NCI-H1436 treated with DMSO at 0.1 percent for 48 hours (cell line): ENCODE results near the gene HIRIP3.

Experiments
- DNase-seq: peaks from one replicate; lab custom pipeline; 2025; lab: John Stamatoyannopoulos, UW

Gene HIRIP3

GRCh38 chr16:29999605-30000004, 4.2 kb upstream of the HIRIP3 start:
- no peak for DNase-seq

- DNase-seq, result no peak
Measured at GRCh38 chr16:29996766-29997250, 1.4 kb upstream of the HIRIP3 start.

GRCh38 chr16:29995911-29996765, 721 bp upstream of the HIRIP3 start, which contains the start of gene INO80E:
Gene INO80E (plus strand): TSS chr16:29996241. CDS start chr16:29996311, 70 bp downstream.
- DNase-seq, result peak; percentile 72

- DNase-seq, result no peak
Measured at GRCh38 chr16:29994600-29995323, 655 bp downstream of the HIRIP3 start.

- no peak for DNase-seq
Measured at GRCh38 chr16:29993903-29994599, 1.4 kb downstream of the HIRIP3 start.

- no peak for DNase-seq
Measured at GRCh38 chr16:29993191-29993902, 2.1 kb downstream of the HIRIP3 start.

- DNase-seq, result no peak
Measured at GRCh38 chr16:29992344-29992967, 3.0 kb downstream of the HIRIP3 start.

GRCh38 chr16:29991571-29991904, 3.9 kb downstream of the HIRIP3 start:
- DNase-seq, result no peak

- no peak for DNase-seq
Measured at GRCh38 chr16:29990883-29991570, 4.4 kb downstream of the HIRIP3 start.

- DNase-seq, result no peak
Measured at GRCh38 chr16:29990034-29990433, 5.4 kb downstream of the HIRIP3 start.

GRCh38 chr16:29989111-29989858, 6.1 kb downstream of the HIRIP3 start:
- DNase-seq, result no peak

GRCh38 chr16:29988346-29989075, 6.9 kb downstream of the HIRIP3 start:
- DNase-seq, result no peak

- DNase-seq, result no peak
Measured at GRCh38 chr16:29987371-29988085, 7.9 kb downstream of the HIRIP3 start.

GRCh38 chr16:29986931-29987330, 8.5 kb downstream of the HIRIP3 start:
- DNase-seq, result no peak

- no peak for DNase-seq
Measured at GRCh38 chr16:29986231-29986630, 9.2 kb downstream of the HIRIP3 start.

- no peak for DNase-seq
Measured at GRCh38 chr16:29985271-29985811, 10.1 kb downstream of the HIRIP3 start.

GRCh38 chr16:29984764-29985147, 10.7 kb downstream of the HIRIP3 start:
- no peak for DNase-seq

- no peak for DNase-seq
Measured at GRCh38 chr16:29984137-29984763, 11.2 kb downstream of the HIRIP3 start.
